Endothelial cell (in vitro differentiated cells): ENCODE measurements around the gene RIC3. TPM values are rescaled to one million over a fixed set of nuclear protein-coding genes. Genes with fewer than 3 reads are reported as not detected.

ENCODE experiments used
- DNase-seq: peaks from one replicate; pipeline ENCODE4 v3.0.0; 2021; ENCODE audit warnings: low spot score
- H3K27ac Mint-ChIP-seq: one replicate; pipeline ENCODE4 v1.8.0; 2021; ENCODE audit warnings: mixed read lengths, inconsistent platforms; ENCODE audit not compliant: unreplicated experiment
- H3K27me3 Mint-ChIP-seq: one replicate; pipeline ENCODE4 v1.8.0; 2021; ENCODE audit warnings: mild to moderate bottlenecking, moderate library complexity, mixed read lengths, inconsistent platforms; ENCODE audit not compliant: unreplicated experiment
- H3K36me3 Mint-ChIP-seq: one replicate; pipeline ENCODE4 v1.8.0; 2021; ENCODE audit warnings: mild to moderate bottlenecking, low read depth, mixed read lengths, inconsistent platforms; ENCODE audit not compliant: unreplicated experiment
- H3K4me1 Mint-ChIP-seq: one replicate; pipeline ENCODE4 v1.8.0; 2021; ENCODE audit warnings: mild to moderate bottlenecking, mixed read lengths, inconsistent platforms; ENCODE audit not compliant: unreplicated experiment
- H3K4me3 Mint-ChIP-seq: one replicate; pipeline ENCODE4 v1.8.0; 2021; ENCODE audit warnings: mild to moderate bottlenecking, mixed read lengths, inconsistent platforms; ENCODE audit not compliant: unreplicated experiment
- H3K9me3 Mint-ChIP-seq: one replicate; pipeline ENCODE4 v1.8.0; 2021; ENCODE audit warnings: mixed read lengths, inconsistent platforms; ENCODE audit not compliant: unreplicated experiment
- total RNA-seq: library from RNA; stranded (reverse); fragmentation: NEBNext Ultra II Directional; extraction: Animal tissue kit (Norgen Biotek cat#: 25700); gene quantifications from one replicate; pipeline ENCODE4 v1.2.1, GENCODE V29; 2021; ENCODE audit not compliant: unreplicated experiment
- TF ChIP-seq, protein P1 (sequence below): fragments of 200-600 bp; sonication (generic); IDR thresholded peaks from one replicate; pipeline ENCODE4 v1.5.0; 2021; ENCODE audit warnings: antibody characterized with exemption; ENCODE audit not compliant: unreplicated experiment

The RIC3 gene
- total RNA-seq, 1 donor from 2014 or later: 5.6 TPM

DNA sequence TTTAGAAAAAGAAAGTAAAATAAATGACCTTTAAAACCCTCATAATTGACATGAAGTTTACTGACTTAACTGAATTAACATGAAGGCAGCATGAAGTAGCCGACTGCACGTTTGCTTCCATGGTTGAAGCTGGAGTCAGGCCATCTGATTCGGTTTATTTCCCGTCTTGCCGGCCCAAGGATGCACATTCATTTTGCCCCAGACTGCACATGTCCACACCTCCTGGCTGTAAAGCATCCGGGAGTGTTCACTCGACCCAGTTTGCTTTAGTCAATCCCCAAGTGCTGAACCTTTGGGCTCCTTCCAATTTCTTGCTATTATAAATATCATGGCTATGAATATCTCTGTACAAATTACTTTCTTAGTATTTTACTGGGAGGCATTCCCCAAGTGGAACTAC is 105.5 kb downstream of the RIC3 start:
- Mint-ChIP-seq H3K4me3 (no peak overlapping the region), H3K9me3 (no peaks in the 10 kb centered on the region), H3K27ac (no peak overlapping the region), H3K27me3 (peaks cover 9% of the 10 kb centered on the region), H3K4me1 (no peaks in the 10 kb centered on the region), H3K36me3 (no peaks in the 10 kb centered on the region)
- TF ChIP-seq, protein P1, sequence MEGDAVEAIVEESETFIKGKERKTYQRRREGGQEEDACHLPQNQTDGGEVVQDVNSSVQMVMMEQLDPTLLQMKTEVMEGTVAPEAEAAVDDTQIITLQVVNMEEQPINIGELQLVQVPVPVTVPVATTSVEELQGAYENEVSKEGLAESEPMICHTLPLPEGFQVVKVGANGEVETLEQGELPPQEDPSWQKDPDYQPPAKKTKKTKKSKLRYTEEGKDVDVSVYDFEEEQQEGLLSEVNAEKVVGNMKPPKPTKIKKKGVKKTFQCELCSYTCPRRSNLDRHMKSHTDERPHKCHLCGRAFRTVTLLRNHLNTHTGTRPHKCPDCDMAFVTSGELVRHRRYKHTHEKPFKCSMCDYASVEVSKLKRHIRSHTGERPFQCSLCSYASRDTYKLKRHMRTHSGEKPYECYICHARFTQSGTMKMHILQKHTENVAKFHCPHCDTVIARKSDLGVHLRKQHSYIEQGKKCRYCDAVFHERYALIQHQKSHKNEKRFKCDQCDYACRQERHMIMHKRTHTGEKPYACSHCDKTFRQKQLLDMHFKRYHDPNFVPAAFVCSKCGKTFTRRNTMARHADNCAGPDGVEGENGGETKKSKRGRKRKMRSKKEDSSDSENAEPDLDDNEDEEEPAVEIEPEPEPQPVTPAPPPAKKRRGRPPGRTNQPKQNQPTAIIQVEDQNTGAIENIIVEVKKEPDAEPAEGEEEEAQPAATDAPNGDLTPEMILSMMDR: no peak
- no peak for DNase-seq

DNA sequence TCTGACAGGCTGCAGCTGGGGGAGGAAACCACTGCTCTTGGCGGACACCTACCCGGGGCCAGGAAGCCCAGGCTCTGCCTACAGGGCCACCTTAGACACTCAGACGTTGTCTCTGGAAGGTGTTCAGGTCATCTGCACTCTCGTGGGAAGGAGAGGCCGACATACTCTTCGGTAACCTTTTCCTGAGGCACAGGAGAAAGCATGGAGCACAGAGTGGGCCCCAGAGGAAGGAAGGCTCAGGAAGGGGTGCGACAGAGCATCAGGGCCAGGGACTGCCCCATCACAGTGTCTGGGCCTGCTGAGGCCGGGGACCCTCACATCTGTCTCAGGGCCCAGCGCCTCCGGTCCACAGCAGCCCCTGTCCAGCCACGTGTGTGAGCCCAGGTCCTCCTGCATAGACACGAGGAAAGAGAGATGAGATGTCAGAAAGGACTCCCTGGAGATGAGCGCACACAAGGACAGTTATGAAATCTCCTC is 106.0 kb downstream of the RIC3 start:
- DNase-seq: no peak
- no peaks in the 10 kb centered on the region for H3K4me1 Mint-ChIP-seq
- no peaks in the 10 kb centered on the region for H3K36me3 Mint-ChIP-seq
- peaks cover 9% of the 10 kb centered on the region for H3K27me3 Mint-ChIP-seq
- H3K9me3 Mint-ChIP-seq: no peaks in the 10 kb centered on the region
- TF ChIP-seq, protein P1: no peak
- no peak overlapping the region for H3K27ac Mint-ChIP-seq
- no peak overlapping the region for H3K4me3 Mint-ChIP-seq

DNA sequence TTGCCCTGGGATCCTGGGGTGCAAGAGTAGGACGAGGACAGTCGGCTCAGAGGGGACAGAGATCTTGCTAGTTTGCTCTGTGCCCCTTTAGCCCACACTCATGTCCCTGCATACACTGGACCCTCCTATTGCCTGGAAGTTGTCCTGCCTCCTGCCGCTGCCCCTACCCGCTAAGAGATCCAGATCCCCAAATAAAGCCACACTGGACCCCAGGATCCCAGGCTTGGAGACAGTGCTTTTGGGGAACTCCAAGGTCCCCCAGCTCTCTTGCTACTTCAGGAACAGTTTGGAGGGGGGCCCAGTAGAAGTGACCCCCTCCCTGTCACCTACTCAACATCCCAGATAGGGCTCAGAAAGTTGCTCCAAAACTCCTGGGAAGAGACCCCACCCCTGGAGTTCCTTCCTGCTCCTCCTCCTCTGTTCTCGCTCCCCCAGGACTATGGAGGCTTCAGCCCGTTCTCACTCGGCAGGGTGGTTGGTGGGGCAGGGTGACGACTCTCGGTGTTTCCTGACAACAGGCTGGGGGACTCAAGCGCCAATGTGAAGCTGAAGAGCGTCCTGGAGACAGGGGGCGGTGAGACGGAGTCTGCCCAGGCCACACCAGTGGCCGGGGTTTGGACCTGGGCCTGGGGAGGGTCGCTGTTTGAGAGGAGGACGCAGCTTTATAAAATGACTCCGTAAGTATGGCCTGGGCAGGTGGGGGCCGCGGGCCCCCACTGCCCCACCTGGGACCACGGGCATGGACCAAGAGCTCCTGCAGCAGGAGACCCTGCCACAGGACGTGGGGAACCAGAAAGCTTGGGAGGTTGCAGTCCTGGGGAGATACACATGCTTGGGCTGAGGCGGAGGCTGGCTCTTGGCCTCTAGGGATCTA is 107.0 kb downstream of the RIC3 start:
- DNase-seq: no peak
- Mint-ChIP-seq H3K27ac (no peak overlapping the region), H3K9me3 (no peaks in the 10 kb centered on the region), H3K4me3 (no peak overlapping the region), H3K27me3 (peaks cover 9% of the 10 kb centered on the region), H3K4me1 (no peaks in the 10 kb centered on the region), H3K36me3 (no peaks in the 10 kb centered on the region)
- TF ChIP-seq, protein P1: no peak

DNA sequence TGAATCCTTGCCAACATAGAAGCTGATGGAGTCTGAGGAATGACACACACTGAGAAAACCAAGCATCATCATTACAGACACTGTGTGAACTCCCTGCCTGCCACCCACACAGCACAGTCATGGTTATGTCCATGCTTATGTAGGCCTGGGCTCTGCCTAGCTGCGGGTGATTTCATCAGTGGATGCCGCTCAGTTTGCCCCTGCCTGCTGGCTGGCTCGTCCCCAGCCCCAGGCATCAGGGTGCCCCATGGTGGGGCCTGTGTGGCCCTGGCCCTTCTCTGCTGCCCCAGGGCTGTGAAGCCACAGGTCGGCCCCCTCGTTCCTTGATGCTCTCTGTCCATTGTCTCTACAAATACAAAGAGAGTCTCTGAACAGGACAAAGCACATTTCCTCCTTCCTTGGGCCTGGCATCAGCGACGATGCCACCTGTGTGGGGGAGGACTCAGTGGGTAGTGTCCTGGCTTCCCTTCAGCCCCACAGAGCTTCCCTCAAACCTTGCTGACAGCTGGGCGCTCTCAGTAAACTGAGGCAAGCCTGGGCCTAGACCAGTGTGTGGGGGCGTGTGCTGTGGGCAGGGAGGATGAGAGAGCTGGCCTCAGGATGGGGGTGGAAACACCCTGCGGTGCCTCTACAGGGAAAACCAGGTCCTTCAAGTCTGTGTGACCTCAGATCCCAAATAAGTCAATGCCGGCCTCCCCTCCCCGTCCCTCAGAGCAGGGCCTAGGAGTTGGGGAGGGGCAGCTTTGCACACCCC is 107.8 kb downstream of the RIC3 start:
- Mint-ChIP-seq H3K27me3 (peaks cover 9% of the 10 kb centered on the region), H3K4me1 (no peaks in the 10 kb centered on the region), H3K4me3 (no peak overlapping the region), H3K36me3 (no peaks in the 10 kb centered on the region), H3K27ac (no peak overlapping the region), H3K9me3 (no peaks in the 10 kb centered on the region)
- TF ChIP-seq, protein P1: no peak
- DNase-seq: no peak
